ENCODE results near the gene TSNAX. TPM values are rescaled to one million over a fixed set of nuclear protein-coding genes. Genes with fewer than 3 reads are reported as not detected.
"Not testable (repeated sequence)": the region's sequence is repeated elsewhere in the genome, so short reads cannot be mapped to it uniquely, and the experiment has no call there.

Gene TSNAX
- polyA plus RNA-seq, 1 donor: 32.0 TPM

DNA sequence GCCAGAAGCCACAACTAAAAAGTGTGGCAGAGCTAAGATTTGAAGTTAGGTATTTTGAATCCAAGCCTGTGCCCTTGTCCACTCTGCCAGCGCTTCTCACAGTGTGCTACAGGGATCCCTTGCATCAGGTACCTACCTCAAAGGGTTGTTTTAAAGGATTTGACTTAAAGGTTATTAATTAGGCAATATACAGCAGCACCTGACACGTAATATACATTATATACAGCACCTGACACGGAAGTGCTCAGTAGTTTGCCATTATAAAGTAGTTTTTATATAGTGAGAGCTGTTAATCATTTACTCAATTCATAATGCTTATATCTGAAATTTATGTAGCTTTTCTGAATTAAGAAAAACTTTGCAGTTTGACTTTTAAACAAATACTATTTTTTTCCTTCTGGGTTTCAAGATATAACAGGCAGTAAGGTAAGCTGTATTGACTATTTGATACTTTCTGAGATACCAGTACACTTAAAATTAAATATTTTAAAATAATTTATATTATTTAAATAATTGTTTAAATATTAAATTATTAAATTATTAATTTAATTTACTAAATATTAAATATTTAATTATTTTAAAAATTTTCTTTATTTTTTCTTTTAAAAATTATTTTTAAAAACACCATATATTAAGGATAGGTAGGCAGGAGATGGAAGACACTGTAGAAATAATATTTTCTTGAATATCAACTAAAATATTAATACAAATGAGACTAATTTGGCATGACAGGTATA lies 33.3 kb downstream of the TSNAX start:
- DNase-seq (ENCODE audit: low read depth): no peak

DNA sequence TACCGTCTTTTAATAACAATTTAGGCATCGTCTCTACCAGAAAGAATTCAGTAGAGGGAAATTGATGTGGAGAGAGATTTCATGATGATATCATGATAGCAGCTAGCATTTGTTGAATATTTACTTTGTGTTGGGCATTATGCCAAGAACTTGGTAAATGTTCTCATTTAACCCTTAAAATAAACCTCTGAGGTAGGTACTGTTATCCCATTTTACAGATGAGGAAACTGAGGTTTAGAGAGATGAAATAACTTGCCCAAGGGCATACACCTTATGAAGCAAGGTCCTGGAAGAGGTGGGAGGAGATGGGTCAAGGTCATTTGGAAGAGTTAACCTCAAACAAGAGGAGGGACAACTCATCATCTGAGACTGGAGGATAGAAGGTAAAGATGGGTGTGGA lies 34.8 kb downstream of the TSNAX start:
- DNase-seq (ENCODE audit: low read depth): no peak

DNA sequence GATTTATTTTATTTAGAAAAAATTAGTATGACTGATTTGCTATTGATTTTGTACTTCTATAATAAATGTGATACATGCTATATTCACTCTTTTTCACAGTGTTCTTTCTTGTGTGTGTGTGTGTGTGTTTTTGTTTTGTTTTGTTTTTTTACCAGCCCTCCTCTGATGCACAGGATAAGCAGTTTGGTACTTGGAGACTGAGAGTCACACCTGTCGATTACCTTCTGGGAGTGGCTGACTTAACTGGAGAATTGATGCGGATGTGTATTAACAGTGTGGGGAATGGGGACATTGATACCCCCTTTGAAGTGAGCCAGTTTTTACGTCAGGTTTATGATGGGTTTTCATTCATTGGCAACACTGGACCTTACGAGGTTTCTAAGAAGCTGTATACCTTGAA lies 35.9 kb downstream of the TSNAX start:
- no peak for DNase-seq (ENCODE audit: low read depth)

DNA sequence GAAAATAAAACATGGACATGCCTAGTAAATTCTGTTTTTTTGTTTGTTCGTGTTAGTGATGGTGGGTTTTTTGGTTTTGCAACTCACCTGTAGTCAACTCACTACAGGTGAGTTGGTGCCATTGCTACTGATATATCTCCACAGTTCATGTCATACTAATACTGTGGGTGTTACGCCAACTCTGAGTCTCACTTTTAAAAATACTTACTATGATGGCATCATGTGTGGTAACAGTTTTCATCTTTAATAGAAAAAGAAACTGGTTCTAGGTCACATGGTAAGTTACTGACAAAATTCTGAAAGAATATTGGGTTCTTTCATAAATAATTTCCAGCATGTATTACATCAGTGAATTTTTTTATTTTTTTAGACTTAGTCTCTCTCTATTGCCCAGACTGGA lies 38.0 kb downstream of the TSNAX start:
- DNase-seq (ENCODE audit: low read depth): no peak

DNA sequence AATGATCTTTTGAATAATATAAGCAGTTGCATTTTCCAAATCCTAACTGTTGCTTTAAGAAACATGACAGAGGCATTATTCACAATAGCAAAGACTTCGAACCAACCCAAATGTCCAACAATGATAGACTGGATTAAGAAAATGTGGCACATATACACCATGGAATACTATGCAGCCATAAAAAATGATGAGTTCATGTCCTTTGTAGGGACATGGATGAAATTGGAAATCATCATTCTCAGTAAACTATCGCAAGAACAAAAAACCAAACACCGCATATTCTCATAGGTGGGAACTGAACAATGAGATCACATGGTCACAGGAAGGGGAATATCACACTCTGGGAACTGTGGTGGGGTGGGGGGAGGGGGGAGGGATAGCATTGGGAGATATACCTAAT lies 41.8 kb downstream of the TSNAX start:
- DNase-seq (ENCODE audit: low read depth): not testable (repeated sequence)

DNA sequence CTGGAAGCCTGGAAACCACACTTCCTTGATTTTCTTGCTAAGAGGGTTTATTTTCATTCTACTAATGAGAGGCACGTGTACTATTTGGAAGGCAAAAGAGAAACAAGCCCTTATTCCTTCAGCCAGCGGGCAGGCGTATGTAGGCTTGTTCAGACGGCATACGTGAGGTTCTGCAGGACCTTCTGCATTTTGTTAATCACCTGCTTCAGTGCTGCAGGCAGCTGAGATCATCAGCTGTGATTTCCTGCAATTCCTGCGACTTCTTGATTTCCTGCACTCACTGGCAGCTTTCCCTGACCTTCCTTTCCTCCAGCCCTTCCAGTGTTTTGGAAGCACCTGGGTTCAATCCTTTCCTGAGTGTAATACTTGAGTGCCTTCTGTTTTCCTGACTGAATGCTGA lies 43.4 kb downstream of the TSNAX start:
- no peak for DNase-seq (ENCODE audit: low read depth)

DNA sequence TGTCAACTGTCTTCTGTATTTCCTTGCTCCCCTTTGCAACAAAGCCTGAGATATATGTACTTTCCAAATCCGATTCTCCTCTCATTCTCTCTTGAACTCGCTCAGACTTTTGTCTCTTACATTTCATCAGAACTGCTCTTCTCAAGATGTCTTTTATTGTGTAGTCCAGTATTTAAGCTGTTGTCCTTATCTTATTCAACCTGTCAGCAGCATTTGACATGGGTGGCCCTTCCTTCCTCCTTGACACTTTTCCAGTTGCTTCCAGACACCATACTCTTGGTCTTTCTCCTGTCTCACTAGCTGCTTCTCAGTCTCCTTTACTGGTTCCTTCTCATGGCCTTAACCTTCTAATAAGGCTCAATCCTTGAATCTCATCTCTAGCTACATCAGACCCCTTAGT lies 47.0 kb downstream of the TSNAX start:
- no peak for DNase-seq (ENCODE audit: low read depth)

DNA sequence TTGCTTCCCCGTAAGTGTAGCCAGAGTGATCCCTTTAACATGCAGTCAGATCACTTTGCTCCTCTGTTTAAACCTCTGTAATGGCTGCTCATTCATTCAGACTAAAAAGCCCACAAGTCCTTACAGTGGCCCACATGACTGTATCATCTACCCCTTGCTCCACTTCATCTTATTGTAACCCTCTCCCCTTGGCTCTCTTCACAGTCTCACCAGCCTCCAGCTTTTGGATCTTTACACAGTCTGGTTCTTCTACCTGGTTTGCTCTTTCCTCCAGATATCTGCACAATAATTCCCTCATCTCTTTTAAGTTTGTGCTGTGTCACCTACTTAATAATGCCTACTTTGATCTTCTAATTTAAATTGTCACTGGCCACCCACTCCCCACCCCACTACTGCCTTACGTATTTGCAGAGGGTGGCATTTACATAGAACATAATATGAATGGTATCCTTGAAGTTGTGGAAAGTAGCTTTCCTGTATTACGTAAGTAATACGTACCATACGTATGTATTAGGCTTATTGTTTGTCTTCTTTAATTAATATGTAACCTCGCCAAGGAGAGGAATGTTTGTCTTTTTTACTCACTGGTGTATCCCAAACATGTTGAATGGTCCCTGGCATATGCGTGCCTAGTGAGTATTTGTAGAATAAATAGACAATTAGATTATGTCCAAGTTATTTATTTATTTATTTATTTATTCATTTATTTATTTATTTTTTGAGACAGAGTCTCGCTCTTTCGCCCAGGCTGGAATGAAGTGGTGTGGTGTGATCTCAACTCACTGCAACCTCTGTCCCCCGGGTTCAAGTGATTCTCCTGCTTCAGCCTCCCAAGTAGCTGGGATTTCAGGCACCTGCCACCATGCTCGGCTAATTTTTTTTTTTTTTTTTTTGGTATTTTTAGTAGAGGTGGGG lies 48.6 kb downstream of the TSNAX start:
- DNase-seq (ENCODE audit: low read depth): no peak

DNA sequence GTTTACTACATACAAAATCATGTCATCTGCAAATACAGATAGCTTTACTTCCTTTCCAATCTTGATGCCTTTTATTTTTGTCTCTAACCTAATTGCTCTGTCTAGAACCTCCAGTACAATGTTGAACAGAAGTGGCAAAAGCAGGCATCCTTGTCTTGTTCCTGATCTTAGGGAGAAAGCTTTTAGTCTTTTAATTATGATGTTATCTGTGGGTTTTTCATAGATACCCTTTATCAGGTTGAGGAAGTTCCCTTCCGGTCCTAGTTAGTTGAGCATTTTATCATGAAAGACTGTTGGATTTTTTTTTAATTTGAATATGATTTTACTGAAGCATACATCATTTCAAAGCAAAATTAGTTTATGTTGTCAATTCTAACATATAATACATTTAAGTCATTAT lies 52.4 kb downstream of the TSNAX start:
- no peak for DNase-seq (ENCODE audit: low read depth)

DNA sequence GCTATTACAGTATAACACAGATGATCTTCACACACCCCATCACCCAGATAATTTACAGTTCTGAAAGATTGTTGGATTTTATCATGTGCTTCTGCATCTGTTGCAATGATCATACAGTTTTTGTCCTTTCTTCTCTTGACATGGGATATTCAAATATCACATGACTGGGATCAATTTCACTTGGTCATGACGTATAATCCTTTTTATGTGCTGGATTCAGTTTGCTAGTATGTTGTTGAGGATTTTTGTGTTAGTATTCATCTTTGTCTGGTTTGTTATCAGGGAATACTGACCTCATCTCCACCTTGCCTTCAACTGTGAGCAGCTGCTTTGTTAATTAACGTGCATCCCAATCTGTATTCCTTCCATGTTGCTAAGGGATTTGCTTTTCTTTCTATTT lies 53.4 kb downstream of the TSNAX start:
- DNase-seq (ENCODE audit: low read depth): no peak

DNA sequence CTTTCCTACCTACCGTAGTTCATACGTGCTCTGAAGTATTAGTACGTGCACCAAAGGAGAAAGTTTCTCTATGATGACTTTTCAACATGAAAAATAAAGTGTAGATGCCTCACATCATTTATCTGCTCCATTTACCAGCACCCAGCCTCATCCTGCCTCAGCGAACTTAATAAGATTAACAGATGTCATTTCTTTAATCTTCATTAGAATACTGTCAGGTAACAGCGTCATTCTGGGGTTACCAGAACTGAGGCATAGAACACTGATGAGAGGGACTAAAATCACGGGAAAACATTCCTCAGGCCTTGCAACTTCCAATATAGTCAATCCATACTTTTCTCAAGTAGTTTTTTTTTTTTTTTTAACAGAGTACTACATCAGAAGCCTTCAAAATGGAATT lies 54.9 kb downstream of the TSNAX start:
- no peak for DNase-seq (ENCODE audit: low read depth)

DNA sequence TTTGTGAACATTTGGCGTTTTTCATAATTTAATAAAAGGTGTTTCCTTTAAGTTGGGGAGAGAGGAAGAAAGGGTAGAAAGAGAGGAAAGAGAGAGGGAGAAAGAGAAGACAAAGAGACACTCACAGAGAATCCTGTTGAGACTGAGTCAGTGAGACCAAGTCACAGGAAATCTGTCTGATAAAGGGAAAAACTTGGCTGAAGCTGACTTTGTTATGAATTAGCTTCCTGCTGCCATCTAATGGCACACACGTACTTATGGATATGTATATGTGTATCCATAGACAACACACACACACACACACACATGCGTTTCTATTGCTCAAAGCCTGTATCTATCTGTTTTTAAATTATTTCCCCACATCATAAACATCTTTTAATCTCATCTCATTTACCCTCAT lies 55.6 kb downstream of the TSNAX start:
- no peak for DNase-seq (ENCODE audit: low read depth)

DNA sequence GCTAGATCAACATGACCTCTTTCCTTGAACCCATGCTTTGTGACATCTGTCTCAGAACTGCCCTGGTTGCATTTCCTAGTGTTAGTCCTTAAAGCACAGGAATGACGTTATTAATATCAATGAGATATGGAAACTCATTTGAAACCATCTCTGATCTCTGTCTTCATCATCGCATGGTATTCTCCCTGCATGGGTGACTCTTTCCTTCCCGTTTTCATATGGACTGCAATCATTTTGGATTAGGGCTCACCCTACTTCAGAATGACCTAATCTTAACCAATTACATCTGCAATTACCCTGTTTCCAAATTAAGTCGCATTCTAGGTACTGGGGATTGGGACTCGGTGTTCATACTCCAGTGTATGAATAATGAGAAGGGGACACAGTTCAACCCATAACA lies 56.5 kb downstream of the TSNAX start:
- no peak for DNase-seq (ENCODE audit: low read depth)

DNA sequence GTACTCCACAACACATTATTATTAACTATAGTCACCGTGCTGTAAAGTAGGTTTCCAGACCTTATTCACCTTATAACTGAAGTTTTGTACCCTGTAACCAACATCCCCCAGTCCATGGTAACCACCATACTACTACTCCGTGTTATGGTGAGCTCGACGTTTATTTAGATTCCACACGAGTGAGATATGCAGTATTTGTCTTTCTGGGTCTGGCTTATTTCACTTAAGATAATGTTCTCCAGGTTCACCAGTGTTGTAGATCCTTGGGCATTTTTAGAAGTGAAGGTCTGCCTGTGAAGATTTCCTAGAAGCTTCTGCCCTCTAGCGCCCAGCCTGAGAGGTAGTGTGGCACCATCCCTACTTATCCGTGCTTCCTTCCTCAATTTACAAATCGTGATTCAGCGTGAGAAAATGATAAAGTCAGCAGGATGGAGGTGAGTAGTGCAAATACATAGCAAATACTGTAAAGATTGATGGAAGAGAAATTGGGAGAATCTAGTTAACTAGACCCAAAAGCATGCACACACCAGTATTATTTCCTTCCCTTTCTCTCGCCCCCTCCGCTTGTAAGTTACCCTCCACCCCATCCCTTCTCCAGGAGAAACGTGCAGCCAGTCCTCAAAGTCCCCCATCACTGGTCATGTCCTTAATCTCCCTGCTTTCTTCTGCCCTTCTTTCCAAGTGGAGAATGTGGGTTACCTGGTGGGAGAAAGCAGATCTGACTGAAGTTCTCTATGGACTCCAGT lies 62.2 kb downstream of the TSNAX start:
- DNase-seq (ENCODE audit: low read depth): no peak

DNA sequence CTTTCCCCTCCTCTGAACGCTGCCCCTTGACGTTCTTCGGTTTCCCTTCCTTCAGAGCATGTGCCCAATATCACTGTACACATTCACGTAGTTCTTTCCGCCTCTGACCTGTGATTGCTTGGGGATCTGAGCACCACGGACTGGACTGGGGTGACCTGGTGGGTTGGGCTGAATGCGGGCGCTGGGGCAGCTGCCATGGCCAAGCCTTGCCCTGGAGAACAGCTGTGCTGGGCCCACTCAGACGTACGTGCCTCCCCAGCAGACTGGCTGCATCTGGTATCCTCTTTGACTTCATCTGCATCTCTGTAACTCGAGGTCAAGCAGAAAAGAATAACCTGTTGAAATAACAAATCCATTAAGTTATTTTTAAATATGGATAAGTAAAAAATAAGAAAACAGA lies 63.0 kb downstream of the TSNAX start:
- no peak for DNase-seq (ENCODE audit: low read depth)

DNA sequence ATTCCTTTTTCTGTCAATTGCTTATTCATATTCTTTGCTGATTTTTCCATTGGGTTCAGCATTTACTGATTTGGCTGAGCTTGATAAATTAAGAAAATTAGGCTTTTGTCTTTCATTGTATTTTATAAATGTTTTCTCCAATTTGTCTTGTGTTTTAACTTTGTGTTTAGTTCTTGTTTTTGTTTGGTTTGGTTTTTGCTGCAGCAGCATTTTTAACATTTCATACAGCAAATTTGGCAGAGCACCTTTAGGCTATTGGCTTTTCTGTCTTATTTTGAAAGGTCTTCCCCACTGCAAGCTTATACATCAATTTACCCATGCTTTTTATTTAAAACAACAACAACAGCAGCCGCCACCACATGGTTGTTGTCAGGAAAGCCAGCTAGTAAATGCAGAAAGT lies 64.3 kb downstream of the TSNAX start:
- no peak for DNase-seq (ENCODE audit: low read depth)

DNA sequence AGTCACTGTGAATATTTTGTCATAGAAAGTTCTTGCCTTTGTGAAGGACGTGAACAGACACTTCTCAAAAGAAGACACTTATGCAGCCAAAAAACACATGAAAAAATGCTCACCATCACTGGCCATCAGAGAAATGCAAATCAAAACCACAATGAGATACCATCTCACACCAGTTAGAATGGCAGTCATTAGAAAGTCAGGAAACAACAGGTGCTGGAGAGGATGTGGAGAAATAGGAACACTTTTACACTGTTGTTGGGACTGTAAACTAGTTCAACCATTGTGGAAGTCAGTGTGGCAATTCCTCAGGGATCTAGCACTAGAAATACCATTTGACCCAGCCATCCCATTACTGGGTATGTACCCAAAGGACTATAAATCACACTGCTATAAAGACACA lies 64.8 kb downstream of the TSNAX start:
- DNase-seq (ENCODE audit: low read depth): not testable (repeated sequence)

DNA sequence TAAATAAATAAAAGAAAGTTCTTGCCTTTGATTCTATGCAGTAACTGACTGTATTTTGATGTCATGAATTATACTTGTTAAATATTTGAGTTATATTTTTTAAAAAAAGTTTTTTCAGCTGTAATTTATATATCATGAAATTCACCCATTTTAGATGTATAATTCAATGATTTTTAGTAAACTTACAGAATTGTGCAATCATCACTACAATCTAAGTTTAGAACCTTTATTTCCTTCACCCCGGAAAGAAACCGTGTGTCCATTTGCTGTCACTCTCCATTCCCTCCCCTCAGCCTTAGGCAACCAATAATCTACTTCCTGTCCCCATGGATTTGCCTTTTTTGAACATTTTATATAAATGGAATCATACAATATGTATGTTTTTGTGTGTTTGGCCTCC lies 65.7 kb downstream of the TSNAX start:
- no peak for DNase-seq (ENCODE audit: low read depth)

DNA sequence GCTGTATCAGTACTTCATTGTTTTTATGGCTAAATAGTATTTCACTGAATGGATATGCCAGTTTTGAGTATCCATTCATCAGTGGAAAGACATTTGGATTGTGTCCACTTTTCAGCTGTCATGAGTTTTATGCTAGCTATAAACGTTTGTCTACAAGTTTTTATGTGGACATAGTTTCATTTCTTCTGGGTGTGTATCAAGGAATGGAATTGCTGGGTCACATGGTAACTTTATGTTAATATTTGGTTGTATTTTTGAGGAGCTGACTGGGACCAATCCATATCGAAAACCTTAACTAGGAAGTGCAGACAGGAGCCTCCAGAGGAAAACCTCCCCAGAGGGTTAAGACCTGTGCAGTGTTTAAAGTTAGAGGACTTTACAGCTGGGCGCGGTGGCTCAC lies 66.3 kb downstream of the TSNAX start:
- no peak for DNase-seq (ENCODE audit: low read depth)

DNA sequence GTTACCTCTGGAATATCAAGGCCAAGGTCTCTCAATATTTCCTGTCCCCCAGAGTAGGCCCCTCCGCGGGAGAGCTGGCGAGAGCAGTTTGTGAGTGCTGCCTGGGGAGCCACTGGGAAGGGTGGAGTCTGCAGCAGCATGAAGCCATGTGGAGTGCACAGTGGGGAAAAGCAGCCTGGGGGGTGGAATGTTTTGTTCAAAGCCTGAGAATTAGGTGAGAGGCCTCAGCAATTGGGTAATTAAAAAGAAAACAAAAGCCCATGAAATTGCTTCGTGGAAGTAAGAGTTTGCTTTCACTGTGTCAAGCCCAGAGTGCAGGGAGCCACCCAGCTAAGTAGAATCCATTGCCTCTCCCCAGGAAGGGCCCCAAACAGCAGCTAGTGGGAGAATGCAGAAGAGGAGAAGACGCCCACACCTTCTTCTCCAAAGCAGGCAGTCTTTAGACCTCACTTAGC lies 67.9 kb downstream of the TSNAX start:
- no peak for DNase-seq (ENCODE audit: low read depth)

DNA sequence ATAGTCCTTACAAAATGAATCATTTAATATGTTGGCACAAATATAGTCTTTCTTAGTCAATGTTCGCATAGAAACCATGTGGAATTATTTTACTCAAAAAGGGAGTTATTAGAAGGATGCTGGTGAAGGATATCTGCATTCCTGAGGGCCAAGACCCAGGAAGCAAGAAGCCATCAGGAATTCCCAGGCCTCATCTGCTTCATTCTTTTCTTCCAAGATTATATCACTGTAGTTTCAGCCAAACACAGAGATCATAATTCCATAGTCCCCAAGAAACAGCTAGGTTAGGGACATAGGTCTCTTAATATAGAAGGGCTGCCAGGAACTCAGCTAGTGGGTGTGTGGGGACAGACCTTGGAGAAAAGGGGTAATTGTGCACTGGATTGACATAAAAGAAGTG lies 69.5 kb downstream of the TSNAX start:
- no peak for DNase-seq (ENCODE audit: low read depth)

DNA sequence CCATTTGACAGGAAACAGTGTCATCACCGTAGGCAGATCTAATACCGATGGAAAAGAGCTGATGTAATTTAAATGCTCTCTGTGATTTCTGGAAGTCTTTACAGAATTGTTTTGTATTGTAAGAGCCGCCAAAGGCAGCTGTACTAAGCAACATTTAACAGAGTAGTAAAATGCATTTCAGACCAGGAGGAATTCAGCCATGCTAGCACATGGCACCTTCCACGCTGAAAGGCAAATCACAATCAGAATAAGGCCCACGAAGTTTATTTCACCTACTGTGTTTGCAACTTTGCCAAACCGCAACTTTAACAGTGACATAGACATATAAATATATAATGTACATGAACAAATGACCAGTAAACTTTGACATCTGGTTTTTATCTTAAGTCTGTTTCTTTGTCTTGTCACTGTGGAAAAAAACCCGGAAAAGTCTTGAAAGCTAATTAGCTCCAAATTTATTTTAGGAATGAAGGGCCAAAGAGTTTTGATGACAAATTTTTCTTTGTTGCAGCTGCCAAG lies 72.0 kb downstream of the TSNAX start:
- no peak for DNase-seq (ENCODE audit: low read depth)

All from forelimb muscle (tissue), 1 donor.